ENCODE data around the gene TMEM108.

TMEM108 gene

DNA sequence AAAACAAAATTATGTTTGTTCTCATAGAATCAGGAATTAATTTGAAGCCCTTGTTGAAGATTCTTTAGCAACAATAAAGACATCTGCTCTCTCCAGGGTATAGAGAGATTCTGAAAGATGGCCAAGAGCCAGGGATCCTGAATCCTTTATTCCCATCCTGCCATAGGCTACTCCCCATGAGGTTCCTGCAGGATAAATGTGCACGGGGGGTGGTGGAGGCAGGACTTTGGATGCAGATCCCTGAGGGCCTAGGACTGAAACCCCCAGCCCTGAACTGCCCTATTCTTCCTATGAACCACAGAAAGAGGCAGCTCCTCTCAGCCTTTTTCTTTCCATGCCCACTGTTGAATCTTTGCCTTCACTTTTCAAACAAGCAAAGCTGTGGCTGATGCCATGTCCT is 17.1 kb downstream of the TMEM108 start:
- no peak for DNase-seq

DNA sequence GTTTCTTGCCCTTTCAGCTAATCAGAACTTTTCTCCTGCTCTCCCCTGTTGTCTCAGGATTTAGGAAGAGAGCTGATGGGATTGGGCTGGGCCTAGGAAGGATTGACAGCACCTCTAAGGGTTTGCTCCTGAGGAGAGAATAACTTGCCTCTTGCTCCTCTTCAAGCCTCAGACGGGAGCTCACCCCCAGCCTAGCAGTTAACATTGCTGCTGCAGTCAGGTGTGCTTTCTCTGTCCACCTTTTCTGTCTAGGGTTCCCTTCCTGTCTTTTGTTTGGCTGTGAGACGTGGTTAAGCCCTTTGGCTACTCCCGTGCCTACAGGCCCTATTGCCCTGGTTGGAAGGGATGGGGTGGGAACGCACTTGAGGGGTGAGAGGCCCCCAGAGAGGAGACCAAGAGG is 20.1 kb downstream of the TMEM108 start:
- DNase-seq = no peak

DNA sequence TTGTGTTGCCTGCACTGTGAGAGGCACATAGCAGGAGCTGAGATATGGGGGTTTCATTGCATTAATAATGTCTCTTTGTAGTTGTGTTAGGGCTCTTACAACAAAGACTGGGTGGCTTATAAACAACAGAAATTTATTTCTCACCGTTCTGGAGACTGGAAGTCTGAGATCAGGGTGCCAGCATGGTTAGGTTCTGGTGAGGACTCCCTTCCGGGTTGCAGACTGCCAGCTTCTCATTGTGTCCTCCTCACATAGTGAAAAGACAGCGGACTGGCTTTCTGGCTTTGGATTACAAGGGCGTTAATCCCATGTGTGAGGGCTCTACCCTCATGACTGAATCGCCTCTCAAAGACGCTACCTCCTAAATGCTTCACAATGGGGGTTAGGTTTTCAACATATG is 20.6 kb downstream of the TMEM108 start:
- DNase-seq = no peak

DNA sequence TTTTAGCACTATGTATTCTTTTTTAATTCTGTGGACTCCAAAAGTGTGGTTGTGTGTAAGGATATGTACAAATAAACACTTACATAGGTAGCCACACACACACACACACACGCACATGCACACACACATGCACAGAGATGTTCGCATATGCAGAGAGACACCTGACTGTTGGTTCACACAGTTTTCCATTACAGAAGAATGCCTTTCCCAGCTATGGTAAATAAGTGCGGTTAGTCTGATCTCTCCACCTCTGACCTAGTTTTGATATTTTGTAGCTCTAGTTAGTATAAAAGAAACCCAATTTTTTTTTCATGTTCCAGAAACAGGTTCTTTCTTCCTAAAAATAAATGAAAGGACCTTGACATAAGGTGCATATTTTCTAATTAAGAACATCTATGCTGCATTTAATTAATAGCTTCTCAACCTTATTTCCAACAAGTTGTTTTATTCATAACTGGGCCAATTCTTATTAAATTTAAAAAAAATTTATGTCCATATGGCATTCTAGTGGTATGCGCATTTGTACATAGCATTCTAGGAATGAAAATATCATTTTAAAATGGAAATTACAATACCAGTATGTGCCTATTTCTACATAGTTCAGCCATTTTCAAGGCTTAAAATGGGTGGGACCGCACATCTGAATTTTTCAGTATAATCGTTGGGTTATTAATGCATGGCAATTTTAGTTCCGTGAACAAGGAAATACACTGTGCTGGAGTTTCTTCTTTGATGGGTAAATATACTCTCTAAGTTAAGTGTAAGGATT is 27.2 kb downstream of the TMEM108 start:
- no peak for DNase-seq

DNA sequence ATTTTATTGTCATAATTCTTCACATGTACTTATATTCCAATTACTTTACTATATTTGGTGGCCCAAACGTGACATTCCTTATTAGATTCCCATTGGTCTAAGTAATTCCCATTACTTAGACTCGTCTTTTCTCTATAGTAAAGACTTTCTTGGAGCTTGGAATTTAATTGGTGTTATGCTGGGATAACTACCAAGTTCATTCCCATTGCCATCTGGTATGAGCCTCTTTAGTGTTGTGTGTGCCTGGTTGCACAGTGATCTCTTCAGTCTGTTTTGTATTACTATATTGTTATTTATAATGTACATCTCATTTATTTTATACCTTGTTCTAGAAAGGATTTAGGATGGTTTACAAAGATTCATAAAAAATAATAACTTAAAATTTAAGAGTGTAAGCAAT is 27.8 kb downstream of the TMEM108 start:
- DNase-seq = no peak

DNA sequence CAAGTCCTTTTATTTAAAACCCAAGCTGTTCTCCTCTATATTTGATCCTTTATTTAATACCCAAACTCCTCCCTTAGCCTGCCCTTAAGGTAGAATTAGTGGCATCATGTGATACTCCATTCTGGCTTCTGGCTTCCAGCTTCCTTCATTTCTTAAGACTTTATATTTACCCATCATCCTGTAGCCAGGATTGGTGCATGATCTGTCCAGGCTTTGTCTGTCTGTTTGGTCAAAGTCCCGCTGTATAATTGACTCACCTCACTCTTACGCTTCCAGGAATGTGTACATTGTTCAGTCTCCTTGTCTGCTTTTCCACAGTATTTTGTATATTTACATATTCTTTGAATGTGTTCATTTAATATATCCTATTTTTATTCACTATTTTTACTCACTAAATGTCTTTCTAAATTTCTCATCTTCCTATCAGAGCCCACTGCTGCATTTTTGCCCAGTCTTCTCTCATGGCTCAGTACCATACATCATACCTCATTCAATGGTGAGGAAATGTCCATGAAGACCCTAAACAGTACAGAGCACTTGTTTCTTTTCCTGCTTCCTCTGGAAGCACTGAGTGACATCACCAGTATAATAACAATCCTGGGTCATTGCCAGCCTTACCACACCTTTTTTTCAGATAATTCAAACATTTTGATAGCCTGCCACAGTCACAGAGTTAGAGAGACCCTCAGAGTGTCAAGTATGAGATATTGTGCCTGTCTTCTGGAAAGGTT is 31.5 kb downstream of the TMEM108 start:
- DNase-seq = no peak

DNA sequence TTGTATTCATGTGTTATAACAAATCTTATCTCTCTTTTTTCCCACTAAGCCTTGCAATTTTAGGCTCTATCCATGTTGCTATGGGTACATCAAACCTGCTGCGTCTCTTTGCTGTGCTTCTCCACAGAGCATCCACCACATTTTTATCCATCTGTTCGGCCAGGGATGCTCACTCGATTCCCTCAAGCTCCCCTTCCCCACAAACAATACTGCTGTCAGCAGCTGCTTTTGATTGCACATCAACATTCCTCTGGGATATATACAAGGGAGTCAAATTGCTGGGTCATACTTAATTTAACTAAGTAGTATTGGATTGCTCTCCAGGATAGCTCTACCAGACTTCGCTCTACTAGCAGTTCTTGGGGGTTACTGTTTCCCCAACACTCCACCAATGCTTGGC is 36.8 kb downstream of the TMEM108 start:
- no peak for DNase-seq

DNA sequence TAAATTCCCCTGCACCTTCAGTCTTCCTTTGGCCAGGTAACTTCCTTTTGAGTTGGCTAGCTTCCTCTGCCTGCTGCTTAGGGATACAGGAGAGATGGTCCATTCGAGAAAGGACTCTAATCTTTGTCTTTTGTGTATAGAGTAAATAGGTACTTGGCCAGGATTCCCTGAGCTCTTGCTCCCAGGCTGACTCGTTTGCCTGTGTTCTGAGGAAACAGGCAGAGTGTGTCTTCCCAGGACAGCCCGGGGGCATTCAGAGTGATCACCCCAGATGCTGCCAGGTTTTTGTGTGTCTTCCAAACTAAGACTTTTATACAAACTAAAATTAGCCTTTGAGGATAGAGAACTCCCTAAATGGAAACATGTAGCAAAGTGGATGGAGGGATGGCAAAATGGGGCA is 39.5 kb downstream of the TMEM108 start:
- DNase-seq = no peak

DNA sequence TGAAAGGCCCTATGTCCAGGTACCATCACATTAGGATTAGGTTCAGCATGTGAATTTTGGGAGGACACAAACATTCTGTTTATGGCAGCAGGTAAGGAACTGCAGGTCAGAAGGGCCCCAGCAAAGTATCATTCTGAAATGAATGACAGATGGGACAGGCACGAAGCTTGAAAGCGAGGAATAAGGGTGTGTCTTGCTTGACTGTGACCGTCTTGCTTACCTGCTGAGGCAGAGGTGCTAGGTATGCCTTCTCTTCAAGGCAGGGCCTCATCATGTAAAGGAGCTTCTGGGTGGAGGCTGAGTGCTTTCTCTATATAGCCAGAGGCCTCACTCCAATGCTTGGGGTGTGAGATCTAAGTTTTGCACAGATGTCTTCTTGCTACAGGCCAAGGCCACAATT is 41.4 kb downstream of the TMEM108 start:
- DNase-seq = no peak

DNA sequence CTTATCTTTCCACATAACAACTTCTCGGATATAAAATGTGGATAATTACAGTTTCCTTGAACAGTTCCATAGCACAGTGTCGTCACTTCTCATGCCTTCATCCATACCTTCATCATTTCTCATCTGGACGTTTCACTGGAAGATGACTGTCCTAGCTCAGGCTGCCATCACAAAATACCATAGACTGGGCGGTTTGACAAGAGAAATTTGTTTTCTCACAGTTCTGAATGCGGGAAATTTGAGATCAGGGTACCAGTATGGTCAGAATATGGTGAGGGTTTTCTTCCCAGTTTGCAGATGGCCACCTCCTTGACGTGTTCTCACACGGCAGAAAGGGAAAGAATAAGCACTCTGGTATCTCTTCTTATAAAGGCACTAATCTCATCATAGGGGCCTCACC is 42.8 kb downstream of the TMEM108 start:
- no peak for DNase-seq

DNA sequence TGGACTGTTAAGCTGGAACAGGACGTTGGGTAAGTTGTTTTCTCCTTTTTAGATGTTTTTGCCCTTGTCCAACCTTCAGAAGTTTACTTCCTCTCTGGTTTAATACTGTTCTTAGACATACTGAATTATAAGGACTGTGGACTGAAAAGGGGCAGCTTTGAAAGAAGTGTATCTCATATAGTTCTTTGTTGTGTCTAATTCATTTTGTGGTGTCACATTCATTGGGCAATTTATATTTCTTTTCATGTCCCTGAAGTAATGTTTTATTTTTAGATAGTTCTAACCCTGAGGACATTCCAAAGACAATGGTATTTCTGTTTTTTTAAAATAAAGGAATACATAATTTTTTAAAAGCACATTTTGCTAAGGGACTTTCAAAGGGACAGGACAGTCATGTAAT is 45.2 kb downstream of the TMEM108 start:
- DNase-seq = no peak

DNA sequence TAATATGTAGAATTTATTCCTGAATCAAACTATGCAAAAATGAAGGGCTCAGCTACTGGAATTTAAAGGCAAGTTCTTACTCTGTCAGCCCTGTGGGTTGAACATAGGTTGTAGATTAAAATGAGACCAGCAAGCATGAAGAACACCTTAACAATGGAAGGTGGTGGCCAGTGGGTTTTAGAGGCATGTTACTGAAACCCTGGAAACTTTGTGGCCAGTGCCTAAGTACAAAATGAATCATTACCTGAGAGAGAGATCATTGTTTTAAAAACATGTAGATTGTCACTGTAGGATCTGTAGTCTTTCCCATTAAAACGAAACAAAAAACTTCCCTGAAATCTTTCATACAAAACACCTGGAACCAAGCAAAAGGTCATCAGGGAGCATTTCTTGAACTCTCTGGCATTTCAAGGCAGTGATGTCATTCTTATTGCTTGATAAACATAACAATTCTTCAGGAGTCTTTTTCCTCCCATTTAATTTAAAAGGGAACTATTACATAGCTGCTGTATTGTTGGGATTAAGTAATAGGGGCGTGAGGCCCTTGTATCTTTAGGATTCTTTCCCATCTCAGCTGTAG is 51.8 kb downstream of the TMEM108 start:
- DNase-seq = no peak

DNA sequence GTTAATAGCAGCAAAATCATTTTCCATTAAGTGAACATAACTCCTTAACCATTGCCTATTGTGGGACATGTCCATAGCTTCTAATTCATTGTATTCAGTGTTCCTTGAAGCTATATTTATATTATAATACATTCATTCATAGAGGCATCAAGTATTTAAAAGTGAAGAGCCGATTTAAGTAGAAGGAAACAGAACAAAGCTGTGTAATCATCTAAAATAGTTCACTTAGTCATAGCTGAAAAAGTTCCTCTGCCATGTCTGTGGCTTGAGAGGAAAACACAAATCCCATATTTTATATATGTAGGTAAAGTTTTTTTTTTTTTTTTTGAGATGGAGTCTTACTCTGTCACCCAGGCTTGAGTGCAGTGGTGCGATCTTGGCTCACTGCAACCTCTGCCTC is 54.5 kb downstream of the TMEM108 start:
- DNase-seq = no peak

DNA sequence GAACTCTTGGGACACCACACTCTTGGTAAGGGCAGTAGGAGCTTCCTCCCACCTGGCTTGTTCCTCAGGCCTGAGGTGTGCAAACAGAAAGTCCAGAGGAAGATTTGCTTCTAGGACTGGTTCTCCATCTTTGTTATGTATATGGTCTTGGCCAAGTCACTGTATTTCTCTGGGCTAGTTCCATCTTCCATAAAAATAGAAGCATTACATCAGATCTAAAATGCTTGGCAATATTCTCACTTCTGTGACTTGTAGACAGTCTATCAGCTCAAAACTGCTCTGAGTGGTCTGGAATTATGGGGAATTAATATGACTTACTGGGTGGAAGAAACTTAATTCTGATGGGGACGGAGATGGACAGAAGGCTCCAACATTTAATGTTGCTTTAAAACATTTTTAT is 55.2 kb downstream of the TMEM108 start:
- DNase-seq = no peak

DNA sequence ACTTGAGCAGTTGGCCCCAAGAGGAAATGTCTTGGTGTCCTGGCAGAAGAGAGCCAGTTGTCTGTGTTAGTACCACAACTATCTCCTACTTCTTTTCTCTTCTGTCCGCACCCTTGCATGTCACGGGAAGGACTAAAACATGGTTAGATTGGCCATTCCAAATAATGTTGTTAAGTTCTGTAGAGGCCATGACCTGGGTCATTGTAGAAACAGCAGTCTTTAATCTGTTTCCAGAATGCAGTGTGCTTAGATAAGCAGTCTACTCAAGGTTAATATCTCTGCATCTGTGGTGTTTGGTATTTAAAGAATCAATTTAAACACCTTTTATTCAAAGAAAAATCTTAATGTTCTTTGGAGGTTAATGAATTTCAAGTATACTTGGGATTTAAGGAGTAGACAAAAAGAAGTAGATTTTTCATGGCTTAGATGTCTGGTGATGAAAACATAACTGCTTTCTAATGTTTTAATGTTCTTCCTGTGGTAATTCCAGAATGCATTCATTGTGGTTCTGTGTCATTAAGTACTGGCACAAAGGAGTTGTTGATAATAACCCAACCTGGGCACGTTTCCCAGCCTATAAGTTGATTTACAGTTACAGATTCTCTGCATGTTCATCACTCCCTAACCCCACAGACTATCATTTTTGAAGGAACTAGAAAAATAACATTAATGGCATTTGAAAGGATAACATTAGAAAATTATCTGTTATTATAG is 58.9 kb downstream of the TMEM108 start:
- DNase-seq = no peak

DNA sequence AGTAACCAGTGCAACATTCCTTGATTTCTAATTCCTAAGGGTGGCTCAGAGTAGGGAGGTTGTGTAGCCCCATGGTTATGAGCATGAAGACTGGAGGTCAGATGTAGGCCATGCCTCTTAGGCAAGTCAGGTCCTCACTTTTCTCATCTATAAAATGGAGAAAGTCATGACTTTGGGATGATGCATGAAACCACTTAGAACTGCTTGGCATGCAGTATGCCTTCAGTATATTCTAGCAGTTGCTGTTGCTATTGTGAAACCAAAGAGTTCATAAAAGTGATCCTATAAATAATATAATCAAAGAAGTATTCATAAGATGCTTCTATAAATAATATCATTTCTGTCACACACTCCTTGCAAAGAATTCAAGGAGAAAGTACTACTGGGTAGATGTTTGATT is 65.5 kb downstream of the TMEM108 start:
- DNase-seq = no peak

DNA sequence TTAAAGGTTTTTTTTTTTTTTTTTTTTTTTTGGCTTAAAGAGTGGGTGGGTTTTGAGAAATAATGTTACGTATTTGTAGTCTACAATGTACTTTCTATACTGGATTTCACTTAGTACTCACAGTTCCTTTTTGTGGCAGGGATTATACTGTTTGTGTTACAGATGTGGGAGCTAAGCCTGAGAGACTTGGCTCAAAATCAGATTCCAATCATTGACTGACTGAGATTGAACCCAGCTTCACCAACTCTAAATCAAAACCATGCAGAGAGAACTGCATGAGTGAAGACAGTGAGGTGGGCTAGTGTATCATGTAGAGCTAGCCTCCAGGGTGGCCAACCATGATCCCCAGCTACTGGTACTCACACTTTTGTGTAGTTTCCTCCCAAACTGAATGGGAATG is 68.0 kb downstream of the TMEM108 start:
- DNase-seq = no peak

DNA sequence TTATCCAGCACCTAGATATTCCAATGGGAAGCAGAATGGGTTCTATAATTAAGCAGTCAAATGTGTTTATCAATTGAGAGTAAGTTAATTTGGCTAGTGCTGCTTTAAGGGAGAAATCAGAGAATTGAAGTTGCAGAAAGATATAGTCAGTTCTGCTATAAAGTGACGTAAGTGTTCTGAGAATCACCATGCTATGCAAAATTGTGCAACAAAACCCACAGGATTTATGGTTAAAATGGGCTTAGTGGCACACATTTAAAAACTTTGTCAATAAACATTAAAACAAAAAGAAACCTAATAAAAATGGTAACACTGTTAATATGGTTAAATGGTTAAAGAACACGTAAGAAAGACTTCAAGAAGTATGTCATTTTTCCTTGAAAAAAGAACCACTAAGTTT is 74.5 kb downstream of the TMEM108 start:
- DNase-seq = no peak

DNA sequence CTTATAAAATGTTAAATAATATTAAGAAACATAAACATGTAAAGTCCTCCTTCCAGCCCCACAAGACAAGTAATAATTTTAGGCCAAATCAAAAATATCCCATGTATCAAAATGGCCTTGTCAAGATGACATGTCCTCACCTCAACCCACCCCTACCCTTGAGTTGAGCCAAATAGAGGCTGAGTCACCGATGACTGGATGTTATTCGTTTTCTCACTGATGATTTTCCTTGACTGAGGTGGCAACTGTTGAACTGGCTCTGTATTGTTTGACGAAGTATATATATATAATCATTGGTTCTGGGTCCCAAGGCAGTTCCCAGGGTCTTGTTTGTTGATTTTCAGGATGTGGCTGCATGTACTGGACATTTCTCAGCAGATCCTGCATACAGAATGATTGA is 75.3 kb downstream of the TMEM108 start:
- no peak for DNase-seq

DNA sequence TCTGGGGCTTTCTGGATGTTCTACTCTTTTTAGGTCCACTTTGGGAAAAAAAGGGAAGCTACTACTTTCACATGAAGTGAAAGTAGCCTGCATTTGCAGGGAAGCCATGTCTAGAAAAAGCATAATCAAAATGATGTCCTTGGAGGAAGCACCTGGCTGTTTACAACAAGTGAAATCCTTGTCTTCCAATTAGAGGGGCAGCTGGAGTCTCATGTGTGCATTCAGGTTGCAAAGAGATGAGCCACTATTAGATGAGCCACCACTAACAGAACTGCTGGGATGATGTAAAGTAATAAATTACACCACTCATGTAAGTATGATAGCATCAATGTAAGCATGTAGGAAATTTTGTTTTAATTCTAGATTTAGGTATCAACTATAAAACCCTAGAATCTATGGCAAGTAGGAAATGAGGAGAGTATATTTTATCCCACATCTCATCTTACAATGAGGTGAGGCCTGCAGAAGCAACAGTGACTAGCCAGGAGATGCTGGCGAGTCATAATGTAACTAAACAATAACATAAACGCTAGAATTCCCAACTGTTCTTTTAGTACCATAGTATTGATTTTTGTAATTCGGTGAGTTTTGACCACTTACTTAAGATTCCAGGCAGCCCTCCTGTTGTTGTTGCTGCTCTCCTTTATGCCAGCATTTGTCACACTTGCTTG is 75.9 kb downstream of the TMEM108 start:
- DNase-seq = no peak

DNA sequence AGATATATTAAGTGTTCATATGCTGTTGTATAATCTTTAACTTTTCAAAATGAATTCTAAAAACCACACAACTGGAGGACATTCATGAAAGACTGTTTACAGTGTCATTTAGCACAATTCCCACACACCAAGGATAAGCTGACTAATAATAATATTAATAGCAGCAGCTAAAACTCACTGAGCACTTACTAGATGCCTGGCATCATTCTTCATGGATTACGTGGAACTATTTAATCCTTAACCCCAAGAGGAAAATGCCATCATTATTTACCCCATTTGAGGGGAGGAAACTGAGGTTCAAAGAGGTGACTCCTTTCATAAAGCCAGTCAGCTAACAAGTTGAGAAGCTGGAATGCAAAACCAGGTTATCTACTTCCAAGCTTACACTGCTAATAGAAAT is 77.0 kb downstream of the TMEM108 start:
- no peak for DNase-seq

DNA sequence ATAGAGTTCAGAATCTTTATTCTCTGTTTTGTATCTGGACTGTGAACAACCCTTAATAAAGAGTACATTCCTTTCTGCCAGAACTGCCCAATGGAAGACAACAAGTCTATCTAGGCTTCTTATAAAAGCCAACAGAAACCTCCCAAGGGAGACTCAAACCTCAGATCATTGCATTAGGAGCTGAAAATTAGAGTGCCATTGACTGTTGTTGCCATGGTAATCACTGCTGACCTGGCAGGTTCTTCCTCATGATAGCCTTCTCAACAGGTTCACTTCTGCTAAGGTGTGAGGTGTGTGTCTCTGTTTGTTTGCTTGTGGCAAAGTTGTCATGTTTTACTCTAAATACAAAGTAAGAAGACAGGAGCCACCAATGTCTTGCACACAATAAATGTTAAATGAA is 79.2 kb downstream of the TMEM108 start:
- no peak for DNase-seq

DNA sequence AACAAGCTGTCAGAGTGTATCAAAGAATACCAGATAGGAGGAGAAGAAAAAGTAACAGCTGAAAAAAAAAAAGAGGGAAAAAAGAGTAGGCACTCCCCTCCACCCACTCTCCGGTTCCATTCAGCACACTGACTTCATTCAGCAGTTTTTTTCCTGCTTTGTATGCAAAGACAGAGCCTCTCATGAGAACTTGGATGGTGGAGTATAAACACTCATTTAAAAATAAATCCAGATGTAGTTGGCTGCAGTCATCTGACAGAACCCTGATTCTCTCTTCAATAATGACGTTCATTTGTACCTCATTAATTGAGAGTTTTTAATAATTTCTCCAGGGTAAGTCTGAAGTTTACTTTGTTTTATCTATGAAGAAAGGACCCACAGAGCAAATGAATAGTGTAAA is 81.0 kb downstream of the TMEM108 start:
- DNase-seq = no peak
